ENCODE results near the gene BPIFB2.
"Not testable (repeated sequence)": the region's sequence is repeated elsewhere in the genome, so short reads cannot be mapped to it uniquely, and the experiment has no call there.

GRCh38 chr20:32962646-32963045, 44.9 kb upstream of the BPIFB2 start:
- TF ChIP-seq, protein P1, sequence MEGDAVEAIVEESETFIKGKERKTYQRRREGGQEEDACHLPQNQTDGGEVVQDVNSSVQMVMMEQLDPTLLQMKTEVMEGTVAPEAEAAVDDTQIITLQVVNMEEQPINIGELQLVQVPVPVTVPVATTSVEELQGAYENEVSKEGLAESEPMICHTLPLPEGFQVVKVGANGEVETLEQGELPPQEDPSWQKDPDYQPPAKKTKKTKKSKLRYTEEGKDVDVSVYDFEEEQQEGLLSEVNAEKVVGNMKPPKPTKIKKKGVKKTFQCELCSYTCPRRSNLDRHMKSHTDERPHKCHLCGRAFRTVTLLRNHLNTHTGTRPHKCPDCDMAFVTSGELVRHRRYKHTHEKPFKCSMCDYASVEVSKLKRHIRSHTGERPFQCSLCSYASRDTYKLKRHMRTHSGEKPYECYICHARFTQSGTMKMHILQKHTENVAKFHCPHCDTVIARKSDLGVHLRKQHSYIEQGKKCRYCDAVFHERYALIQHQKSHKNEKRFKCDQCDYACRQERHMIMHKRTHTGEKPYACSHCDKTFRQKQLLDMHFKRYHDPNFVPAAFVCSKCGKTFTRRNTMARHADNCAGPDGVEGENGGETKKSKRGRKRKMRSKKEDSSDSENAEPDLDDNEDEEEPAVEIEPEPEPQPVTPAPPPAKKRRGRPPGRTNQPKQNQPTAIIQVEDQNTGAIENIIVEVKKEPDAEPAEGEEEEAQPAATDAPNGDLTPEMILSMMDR (IDR thresholded peaks at IDR 0.05): not testable (repeated sequence)
- TF ChIP-seq POLR2A (IDR thresholded peaks at IDR 0.05); POLR2AphosphoS5 (IDR thresholded peaks at IDR 0.05; ENCODE audit: insufficient read depth in 1 of 2, low read depth in 1 of 2): not testable (repeated sequence)
